Measurements from ENCODE around the gene LMO4. TPM values are rescaled to one million over a fixed set of nuclear protein-coding genes. Genes with fewer than 3 reads are reported as not detected.

The LMO4 gene
- total RNA-seq, 1 experiment from 2014 or later, result 38.5 TPM

GRCh38 chr1:87292684-87293493 lies 35.8 kb upstream of the LMO4 start:
- intact Hi-C loops (cut with micrococcal nuclease), result loop anchor here (1.0 to 2.0 kb wide), 3 partner anchors 660 to 1010 kb away; no protein-coding TSS in a partner anchor
- DNase-seq (ENCODE audit: low read depth, low spot score), result peak; percentile 36
- H3K79me2 ChIP-seq (ENCODE audit: insufficient read depth, low read length), result no peaks in the 10 kb centered on the region
- no peaks in the 10 kb centered on the region for H3K4me1 ChIP-seq (ENCODE audit: control insufficient read depth in 1 of 2, insufficient read depth in 2 of 2, low read length in 2 of 2)
- H3K9ac ChIP-seq (ENCODE audit: low read length), result no peak overlapping the region
- no peaks in the 10 kb centered on the region for H4K20me1 ChIP-seq (ENCODE audit: insufficient read depth)
- H3K36me3 ChIP-seq (ENCODE audit: control insufficient read depth in 1 of 2, insufficient read depth in 2 of 2, low read length in 2 of 2), result no peaks in the 10 kb centered on the region
- ATAC-seq, result peak; percentile 82
- no peaks in the 10 kb centered on the region for H3K27me3 ChIP-seq (ENCODE audit: insufficient read depth, low read length)
- ChIA-PET CTCF (interaction anchor here (0.8 to 1.6 kb wide), 7 partner anchors 13 to 769 kb away, joined by 3 to 7 read pairs (median 3); no protein-coding TSS in a partner anchor), RAD21 (ENCODE audit: low non-redundant PET in 1 of 2, low total read pairs in 2 of 2, uncharacterized antibody in 2 of 2, unreplicated experiment in 2 of 2) (no interaction called here), POLR2A (no interaction called here)
- no peaks in the 10 kb centered on the region for H3K9me3 ChIP-seq (ENCODE audit: control insufficient read depth in 1 of 2, insufficient read depth in 1 of 2, low read depth in 1 of 2, low read length in 2 of 2)
- H3K9me2 ChIP-seq (ENCODE audit: insufficient read depth), result no peaks in the 10 kb centered on the region
- no TSS peak for BruUV-seq (replicated peaks)
- TF ChIP-seq CTCF (IDR thresholded peaks at IDR 0.05 in 2 of 3, conservative IDR thresholded peaks at IDR 0.05 in 1 of 3; ENCODE audit: borderline replicate concordance in 1 of 3, insufficient read depth in 1 of 3, low read depth in 2 of 3, low read length in 2 of 3) (peak; percentile 61 to 86 (median 65); a peak in 5 of 6 replicates), YY1 (IDR thresholded peaks at IDR 0.05; ENCODE audit: extremely low read depth, insufficient replicate concordance, low read depth, low read length) (no peak), RAD21 (IDR thresholded peaks at IDR 0.05; ENCODE audit: low read depth) (peak; percentile 84)
- H3K4me3 ChIP-seq (replicated peaks in 1 of 2; ENCODE audit: low read depth in 1 of 2, low read length in 2 of 2), result no peak overlapping the region
- H2AFZ ChIP-seq (ENCODE audit: low read depth, low read length, poor library complexity, severe bottlenecking), result peak overlapping the region; percentile 54
- no peak overlapping the region for H3K27ac ChIP-seq (ENCODE audit: low read depth, low read length)
- no peak overlapping the region for H3K4me2 ChIP-seq (ENCODE audit: low read length)

GRCh38 chr1:87294633-87295032 lies 34.0 kb upstream of the LMO4 start:
- CTCF ChIA-PET, result no interaction called here
- ATAC-seq (no peak), DNase-seq (ENCODE audit: low read depth, low spot score) (no peak)
- TF ChIP-seq CBX3 (IDR thresholded peaks at IDR 0.05; ENCODE audit: low read depth) (no peak), YY1 (IDR thresholded peaks at IDR 0.05; ENCODE audit: extremely low read depth, insufficient replicate concordance, low read depth, low read length) (no peak), ZBTB33 (IDR thresholded peaks at IDR 0.05; ENCODE audit: extremely low read depth, insufficient replicate concordance, low read length) (no peak), EGR1 (IDR thresholded peaks at IDR 0.05; ENCODE audit: low read depth) (no peak), SP1 (IDR thresholded peaks at IDR 0.05; ENCODE audit: low read depth) (no peak), EZH2phosphoT487 (IDR thresholded peaks at IDR 0.05; ENCODE audit: borderline replicate concordance) (no peak), POLR2A (IDR thresholded peaks at IDR 0.05; ENCODE audit: borderline replicate concordance, extremely low read depth, insufficient read depth, insufficient read length) (no peak), MAX (IDR thresholded peaks at IDR 0.05) (no peak)
- Histone ChIP-seq H3K27me3 (ENCODE audit: insufficient read depth, low read length) (no peaks in the 10 kb centered on the region), H3K79me2 (ENCODE audit: insufficient read depth, low read length) (no peaks in the 10 kb centered on the region), H3K9me3 (ENCODE audit: control insufficient read depth in 1 of 2, insufficient read depth in 1 of 2, low read depth in 1 of 2, low read length in 2 of 2) (no peaks in the 10 kb centered on the region), H3K4me3 (replicated peaks in 1 of 2; ENCODE audit: low read depth in 1 of 2, low read length in 2 of 2) (no peak overlapping the region), H3K27ac (ENCODE audit: low read depth, low read length) (no peak overlapping the region), H3K36me3 (ENCODE audit: control insufficient read depth in 1 of 2, insufficient read depth in 2 of 2, low read length in 2 of 2) (no peaks in the 10 kb centered on the region), H2AFZ (ENCODE audit: low read depth, low read length, poor library complexity, severe bottlenecking) (no peak overlapping the region), H4K20me1 (ENCODE audit: insufficient read depth) (no peaks in the 10 kb centered on the region), H3K4me2 (ENCODE audit: low read length) (no peak overlapping the region), H3K9ac (ENCODE audit: low read length) (no peak overlapping the region), H3K4me1 (ENCODE audit: control insufficient read depth in 1 of 2, insufficient read depth in 2 of 2, low read length in 2 of 2) (no peaks in the 10 kb centered on the region), H3K9me2 (ENCODE audit: insufficient read depth) (no peaks in the 10 kb centered on the region)
- intact Hi-C loops (cut with micrococcal nuclease), result no loop called here
- POLR2A ChIA-PET, result no interaction called here
- RAD21 ChIA-PET (ENCODE audit: low non-redundant PET in 1 of 2, low total read pairs in 2 of 2, uncharacterized antibody in 2 of 2, unreplicated experiment in 2 of 2), result interaction anchor here in 1 of 2 experiments (0.6 kb wide), 1 partner anchor 659 kb away, joined by 3 read pairs; no protein-coding TSS in a partner anchor
- no TSS peak for BruUV-seq (replicated peaks)
